Measurements from ENCODE around the gene EEFSEC. TPM values are rescaled to one million over a fixed set of nuclear protein-coding genes. Genes with fewer than 3 reads are reported as not detected.

The EEFSEC gene
- total RNA-seq, 1 experiment from 2014 or later: 10.6 TPM

- Histone ChIP-seq H3K4me3 (no peak overlapping the region), H3K27ac (no peak overlapping the region), H3K27me3 (no peaks in the 10 kb centered on the region), H3K9me3 (replicated peaks) (no peaks in the 10 kb centered on the region), H3K36me3 (no peaks in the 10 kb centered on the region), H3K4me1 (no peaks in the 10 kb centered on the region)
- no peak for DNase-seq
Measured at GRCh38 chr3:128352326-128352725, 199.0 kb downstream of the EEFSEC start.

GRCh38 chr3:128353361-128353965 lies 200.2 kb downstream of the EEFSEC start:
- H3K4me3 ChIP-seq: no peak overlapping the region
- H3K9me3 ChIP-seq (replicated peaks): no peaks in the 10 kb centered on the region
- no peaks in the 10 kb centered on the region for H3K4me1 ChIP-seq
- no peaks in the 10 kb centered on the region for H3K27me3 ChIP-seq
- H3K36me3 ChIP-seq: no peaks in the 10 kb centered on the region
- no peak overlapping the region for H3K27ac ChIP-seq
- DNase-seq: no peak

- Histone ChIP-seq H3K4me1 (no peaks in the 10 kb centered on the region), H3K36me3 (no peaks in the 10 kb centered on the region), H3K9me3 (replicated peaks) (no peaks in the 10 kb centered on the region), H3K27ac (no peak overlapping the region), H3K27me3 (no peaks in the 10 kb centered on the region), H3K4me3 (no peak overlapping the region)
- no peak for DNase-seq
Measured at GRCh38 chr3:128353991-128354687, 200.9 kb downstream of the EEFSEC start.

GRCh38 chr3:128354788-128355542 lies 201.7 kb downstream of the EEFSEC start:
- Histone ChIP-seq H3K27ac (no peak overlapping the region), H3K27me3 (no peaks in the 10 kb centered on the region), H3K36me3 (no peaks in the 10 kb centered on the region), H3K9me3 (replicated peaks) (no peaks in the 10 kb centered on the region), H3K4me1 (peaks cover 2% of the 10 kb centered on the region; the same call in 1 of the 2 replicates), H3K4me3 (no peak overlapping the region)
- no peak for DNase-seq

- H3K4me1 ChIP-seq: peaks cover 8% of the 10 kb centered on the region; the same call in 1 of the 2 replicates
- no peaks in the 10 kb centered on the region for H3K36me3 ChIP-seq
- H3K27ac ChIP-seq: no peak overlapping the region
- no peaks in the 10 kb centered on the region for H3K27me3 ChIP-seq
- no peaks in the 10 kb centered on the region for H3K9me3 ChIP-seq (replicated peaks)
- DNase-seq: no peak
- H3K4me3 ChIP-seq: no peak overlapping the region
Measured at GRCh38 chr3:128355543-128355919, 202.2 kb downstream of the EEFSEC start.

GRCh38 chr3:128356822-128357221 lies 203.5 kb downstream of the EEFSEC start:
- Histone ChIP-seq H3K9me3 (replicated peaks) (no peaks in the 10 kb centered on the region), H3K36me3 (no peaks in the 10 kb centered on the region), H3K4me1 (peaks cover 8% of the 10 kb centered on the region; the same call in 1 of the 2 replicates), H3K27ac (no peak overlapping the region), H3K4me3 (no peak overlapping the region), H3K27me3 (no peaks in the 10 kb centered on the region)
- no peak for DNase-seq

- Histone ChIP-seq H3K27me3 (no peaks in the 10 kb centered on the region), H3K9me3 (replicated peaks) (no peaks in the 10 kb centered on the region), H3K4me3 (no peak overlapping the region), H3K36me3 (no peaks in the 10 kb centered on the region), H3K4me1 (peaks cover 8% of the 10 kb centered on the region; the same call in 1 of the 2 replicates), H3K27ac (no peak overlapping the region)
- no peak for DNase-seq
Measured at GRCh38 chr3:128357538-128357937, 204.3 kb downstream of the EEFSEC start.

- H3K4me1 ChIP-seq: peaks cover 8% of the 10 kb centered on the region; the same call in 1 of the 2 replicates
- H3K27ac ChIP-seq: no peak overlapping the region
- DNase-seq: no peak
Measured at GRCh38 chr3:128358156-128358895, 205.0 kb downstream of the EEFSEC start.

GRCh38 chr3:128359060-128359664 lies 205.9 kb downstream of the EEFSEC start:
- H3K27me3 ChIP-seq: no peaks in the 10 kb centered on the region
- H3K9me3 ChIP-seq (replicated peaks): no peaks in the 10 kb centered on the region
- no peak for DNase-seq
- no peak overlapping the region for H3K4me3 ChIP-seq
- H3K4me1 ChIP-seq: peaks cover 8% of the 10 kb centered on the region; the same call in 1 of the 2 replicates
- H3K36me3 ChIP-seq: no peaks in the 10 kb centered on the region
- H3K27ac ChIP-seq: no peak overlapping the region

More at GRCh38 chr3:128358156-128358895, 205.0 kb downstream of the EEFSEC start:
- H3K36me3 ChIP-seq: no peaks in the 10 kb centered on the region
- no peak overlapping the region for H3K4me3 ChIP-seq
- H3K9me3 ChIP-seq (replicated peaks): no peaks in the 10 kb centered on the region
- no peaks in the 10 kb centered on the region for H3K27me3 ChIP-seq

GRCh38 chr3:128359846-128360642 lies 206.8 kb downstream of the EEFSEC start:
- no peak for DNase-seq
- Histone ChIP-seq H3K4me1 (peaks cover 8% of the 10 kb centered on the region; the same call in 1 of the 2 replicates), H3K27ac (no peak overlapping the region), H3K36me3 (no peaks in the 10 kb centered on the region), H3K4me3 (no peak overlapping the region), H3K27me3 (no peaks in the 10 kb centered on the region), H3K9me3 (replicated peaks) (no peaks in the 10 kb centered on the region)

GRCh38 chr3:128360705-128361271 lies 207.5 kb downstream of the EEFSEC start:
- Histone ChIP-seq H3K27me3 (no peaks in the 10 kb centered on the region), H3K4me1 (peaks cover 8% of the 10 kb centered on the region; the same call in 1 of the 2 replicates), H3K4me3 (no peak overlapping the region), H3K36me3 (no peaks in the 10 kb centered on the region), H3K9me3 (replicated peaks) (no peaks in the 10 kb centered on the region), H3K27ac (no peak overlapping the region)
- DNase-seq: no peak

GRCh38 chr3:128362026-128362965 lies 209.0 kb downstream of the EEFSEC start:
- Histone ChIP-seq H3K36me3 (no peaks in the 10 kb centered on the region), H3K4me3 (no peak overlapping the region), H3K9me3 (replicated peaks) (no peaks in the 10 kb centered on the region), H3K4me1 (peaks cover 8% of the 10 kb centered on the region; the same call in 1 of the 2 replicates), H3K27me3 (no peaks in the 10 kb centered on the region), H3K27ac (no peak overlapping the region)
- no peak for DNase-seq
